Endothelial cell of umbilical vein (primary cell): ENCODE results near the gene BLOC1S3. TPM values are rescaled to one million over a fixed set of nuclear protein-coding genes. Genes with fewer than 3 reads are reported as not detected.

Source experiments
- BruUV-seq: library from RNA; stranded (reverse); fragments of 400-500 nt; replicated peaks from 2 replicates; lab custom pipeline; 2021; lab: Mats Ljungman, UMichigan
- CTCF ChIA-PET: fragments of 300-600, 350-600 bp; sonication (Branson Sonifier 250); formaldehyde crosslinking; loops from one replicate; lab custom pipeline; 2021; ENCODE audit warnings: antibody characterized with exemption, inconsistent platforms; lab: Charles Lee
- POLR2A ChIA-PET: fragments of 300-600, 350-600 bp; sonication (Branson Sonifier 250); formaldehyde crosslinking; loops from one replicate; lab custom pipeline; 2021; ENCODE audit warnings: antibody characterized with exemption, inconsistent platforms; lab: Charles Lee
- DNase-seq: peaks from one replicate; pipeline ENCODE4 v3.0.0-alpha.2; 2011; ENCODE audit warnings: low read depth, low spot score
- FAIRE-seq: peaks from 2 replicates; lab custom pipeline; 2011; peaks lifted over from hg19 to GRCh38; lab: Jason Lieb, UNC
- H2AFZ ChIP-seq: 2 replicates; pipeline ENCODE4 v1.6.0; 2012; ENCODE audit warnings: low read depth, low read length, control low read depth, inconsistent platforms
- H3K27ac ChIP-seq: 2 replicates; pipeline ENCODE4 v1.5.1; 2011; ENCODE audit warnings: low read depth, mild to moderate bottlenecking, control low read depth, low read length, moderate library complexity; ENCODE audit not compliant: insufficient read depth
- H3K27me3 ChIP-seq, 2 experiments: 2 replicates each; pipeline versions ENCODE4 v1.6.0 to v1.6.1; 2011; ENCODE audit warnings: low read length in 2 of 2, mixed read lengths in 1 of 2; ENCODE audit not compliant: control insufficient read depth in 2 of 2, insufficient read depth in 2 of 2
- H3K36me3 ChIP-seq, 2 experiments: 2 replicates in 1 of 2; 3 replicates in 1 of 2; pipeline ENCODE4 v1.5.1; 2011; ENCODE audit warnings: low read length in 2 of 2, mild to moderate bottlenecking in 1 of 2, moderate library complexity in 1 of 2; ENCODE audit not compliant: control insufficient read depth in 2 of 2, insufficient read depth in 2 of 2; ENCODE audit errors: extremely low read depth in 1 of 2
- H3K4me1 ChIP-seq: 3 replicates; pipeline ENCODE4 v1.5.1; 2011; ENCODE audit warnings: mild to moderate bottlenecking, low read length; ENCODE audit not compliant: control insufficient read depth, insufficient read depth; ENCODE audit errors: extremely low read depth
- H3K4me2 ChIP-seq: 2 replicates; pipeline ENCODE4 v1.6.1; 2011; ENCODE audit warnings: low read length, control low read depth, mixed read lengths; ENCODE audit not compliant: insufficient read depth
- H3K4me3 ChIP-seq, 3 experiments: fragments of 200-600 bp in 1 of 3; sonication (generic), shearing (Covaris generic) in 1 of 3; replicated peaks in 1 of 3; 2 replicates each; pipeline ENCODE4 v1.5.1; 2011 to 2016; ENCODE audit warnings: control low read depth in 3 of 3, low read length in 3 of 3, mild to moderate bottlenecking in 2 of 3, inconsistent platforms in 1 of 3, low read depth in 1 of 3, moderate library complexity in 1 of 3; ENCODE audit not compliant: insufficient read depth in 1 of 3
- H3K79me2 ChIP-seq: 2 replicates; pipeline ENCODE4 v1.6.0; 2012; ENCODE audit warnings: low read length, inconsistent platforms; ENCODE audit not compliant: control insufficient read depth, insufficient read depth
- H3K9ac ChIP-seq: replicated peaks from 2 replicates; pipeline ENCODE3; 2011; ENCODE audit warnings: low read length, control low read depth; ENCODE audit not compliant: insufficient read depth; ENCODE audit errors: extremely low read depth
- H3K9me1 ChIP-seq: replicated peaks from 3 replicates; pipeline ENCODE4 v1.6.0; 2011; ENCODE audit warnings: mild to moderate bottlenecking, low read length; ENCODE audit not compliant: control insufficient read depth, insufficient read depth; ENCODE audit errors: extremely low read depth
- H3K9me3 ChIP-seq: replicated peaks from 2 replicates; pipeline ENCODE4 v1.5.1; 2012; ENCODE audit warnings: low read length, inconsistent platforms; ENCODE audit not compliant: control insufficient read depth, insufficient read depth
- H4K20me1 ChIP-seq: replicated peaks from 2 replicates; pipeline ENCODE3; 2011; ENCODE audit warnings: mild to moderate bottlenecking, low read length; ENCODE audit not compliant: control insufficient read depth, insufficient read depth; ENCODE audit errors: extremely low read depth
- CTCF ChIP-seq, 2 donors: IDR thresholded peaks; 1 replicate in 1 of 2; 2 replicates in 1 of 2; pipeline ENCODE4 v1.5.1; 2011; ENCODE audit warnings: low read length in 2 of 2, mild to moderate bottlenecking in 2 of 2, moderate library complexity in 2 of 2, control low read depth in 1 of 2, inconsistent platforms in 1 of 2, low read depth in 1 of 2; ENCODE audit not compliant: insufficient read depth in 1 of 2; ENCODE audit errors: extremely low read depth in 1 of 2
- EZH2 ChIP-seq: IDR thresholded peaks from 2 replicates; pipeline ENCODE4 v1.6.1; 2012; ENCODE audit warnings: borderline replicate concordance, low read depth, mild to moderate bottlenecking, moderate library complexity, low read length, inconsistent platforms; ENCODE audit not compliant: severe bottlenecking
- FOS ChIP-seq: IDR thresholded peaks from 2 replicates; pipeline ENCODE4 v1.6.1; 2011; ENCODE audit warnings: mild to moderate bottlenecking, low read length, moderate library complexity, borderline replicate concordance; ENCODE audit not compliant: insufficient read depth
- GATA2 ChIP-seq: IDR thresholded peaks from 2 replicates; pipeline ENCODE4 v1.7.0; 2011; ENCODE audit warnings: low read depth, mild to moderate bottlenecking, moderate library complexity, mixed read lengths, low read length; ENCODE audit not compliant: insufficient read length, insufficient read depth
- JUN ChIP-seq: IDR thresholded peaks from 2 replicates; pipeline ENCODE4 v1.6.1; 2011; ENCODE audit warnings: borderline replicate concordance, low read depth; ENCODE audit not compliant: insufficient read length, insufficient read depth
- MYC ChIP-seq: IDR thresholded peaks from one replicate; pipeline ENCODE4 v1.6.1; 2011; ENCODE audit warnings: mild to moderate bottlenecking, low read depth, low read length
- POLR2A ChIP-seq: IDR thresholded peaks from 2 replicates; pipeline ENCODE4 v1.6.1; 2012; ENCODE audit warnings: low read depth, mild to moderate bottlenecking, control low read depth, low read length
- POLR2AphosphoS5 ChIP-seq: IDR thresholded peaks from 2 replicates; pipeline ENCODE4 v1.6.1; 2012; ENCODE audit warnings: low read depth, mild to moderate bottlenecking, control low read depth, low read length, moderate library complexity; ENCODE audit not compliant: insufficient read depth
- dilution Hi-C: fragments of 300-500 bp; cut with MboI; formaldehyde crosslinking; loops from one replicate; pipeline ENCODE4 v1.15.0; 2019; ENCODE audit warnings: low sequenced_read_pairs; ENCODE audit not compliant: extremely low pct_ligation_motif_present
- intact Hi-C: fragments of 100-400 bp; cut with micrococcal nuclease; formaldehyde crosslinking; loops from one replicate; pipeline ENCODE4 v1.10.0; 2022
- polyA plus RNA-seq, 4 experiments: library from polyadenylated mRNA; depleted of rRNA in 3 of 4; stranded (reverse) in 3 of 4; unstranded in 1 of 4; fragments of >200 nt; gene quantifications; 2 replicates each; pipeline versions ENCODE4 v1.2.1 to v1.2.3, GENCODE V29; 2011 to 2012; ENCODE audit warnings: missing spikeins in 1 of 4
- total RNA-seq: library from RNA; stranded (reverse); gene quantifications from 2 replicates; pipeline ENCODE4 v1.2.3, GENCODE V29; 2021
- TF ChIP-seq, protein P1 (sequence below): IDR thresholded peaks from 2 replicates; pipeline ENCODE4 v1.6.1; 2011; ENCODE audit not compliant: insufficient read depth, insufficient read length

Gene BLOC1S3
- total and polyA plus RNA-seq, 2 donors (not counting 3 experiments of a cell fraction or from before 2014, with no cell fraction given): 13.6 to 17.4 TPM

GRCh38 chr19:45170146-45171106 is 8.2 kb upstream of the BLOC1S3 start:
- H3K27ac ChIP-seq: peak overlapping the region; percentile 84
- CTCF ChIA-PET: interaction anchor here (0.8 to 2.1 kb wide), 3 partner anchors 8 to 111 kb away, joined by 3 to 7 read pairs (median 6); no protein-coding TSS in a partner anchor
- no peaks in the 10 kb centered on the region for H3K9me1 ChIP-seq

DNA sequence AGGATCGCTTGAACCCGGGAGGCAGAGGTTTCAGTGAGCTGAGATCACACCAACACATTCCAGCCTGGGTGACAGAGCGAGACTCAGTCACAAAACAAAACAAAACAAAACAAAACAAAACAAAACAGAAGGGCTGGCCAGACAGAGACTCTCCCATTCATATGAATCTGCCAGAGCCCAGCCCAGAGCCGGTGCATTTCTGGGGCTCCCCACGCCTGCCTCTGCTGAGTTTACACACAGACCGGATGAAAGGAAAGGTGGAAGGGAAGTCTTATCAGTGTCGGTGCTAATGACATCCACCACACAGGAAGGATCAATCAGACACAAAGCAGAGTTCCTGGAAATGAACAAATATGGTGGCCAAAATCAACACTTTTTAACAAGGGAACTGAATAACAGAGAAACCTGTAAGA is 7.4 kb upstream of the BLOC1S3 start:
- no TSS peak for BruUV-seq
- Histone ChIP-seq H3K4me2 (peak overlapping the region; percentile 87), H3K4me3 (peak overlapping the region in 1 of 3 experiments; percentile 11), H3K36me3 (no peaks in the 10 kb centered on the region), H3K9me1 (no peaks in the 10 kb centered on the region), H3K9ac (peak overlapping the region; percentile 41), H3K27ac (peak overlapping the region; percentile 84), H2AFZ (peak overlapping the region; percentile 22), H3K79me2 (no peaks in the 10 kb centered on the region), H4K20me1 (no peaks in the 10 kb centered on the region), H3K4me1 (peaks cover 21% of the 10 kb centered on the region), H3K9me3 (no peaks in the 10 kb centered on the region), H3K27me3 (no peaks in the 10 kb centered on the region)
- intact Hi-C loops: loop anchor here (1.0 kb wide), 1 partner anchor 9 kb away; no protein-coding TSS in a partner anchor
- DNase-seq (peak; percentile 72), FAIRE-seq (peak; percentile 98)
- CTCF ChIA-PET: interaction anchor here (0.8 to 2.1 kb wide), 3 partner anchors 9 to 110 kb away, joined by 3 to 7 read pairs (median 6); no protein-coding TSS in a partner anchor
- dilution Hi-C loops: no loop called here
- peak; percentile 82 for TF ChIP-seq POLR2AphosphoS5
- no peak for TF ChIP-seq CTCF (IDR thresholded peaks at IDR 0.05; ENCODE audit: extremely low read depth in 1 of 2, insufficient read depth in 1 of 2, low read depth in 1 of 2, low read length in 2 of 2)
- TF ChIP-seq GATA2: peak; percentile 88
- TF ChIP-seq EZH2: no peak
- TF ChIP-seq JUN: no peak
- no peak for TF ChIP-seq POLR2A
- TF ChIP-seq, protein P1, sequence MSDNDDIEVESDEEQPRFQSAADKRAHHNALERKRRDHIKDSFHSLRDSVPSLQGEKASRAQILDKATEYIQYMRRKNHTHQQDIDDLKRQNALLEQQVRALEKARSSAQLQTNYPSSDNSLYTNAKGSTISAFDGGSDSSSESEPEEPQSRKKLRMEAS: no peak
- TF ChIP-seq MYC: no peak
- peak; percentile 15 for TF ChIP-seq FOS
- POLR2A ChIA-PET: no interaction called here

More at GRCh38 chr19:45170146-45171106, 8.2 kb upstream of the BLOC1S3 start:
- Histone ChIP-seq H3K9ac (peak overlapping the region; percentile 41), H3K9me3 (no peaks in the 10 kb centered on the region), H3K4me3 (no peak overlapping the region), H4K20me1 (no peaks in the 10 kb centered on the region), H3K27me3 (no peaks in the 10 kb centered on the region), H3K36me3 (no peaks in the 10 kb centered on the region), H3K4me1 (peaks cover 21% of the 10 kb centered on the region), H3K4me2 (no peak overlapping the region), H3K79me2 (no peaks in the 10 kb centered on the region), H2AFZ (no peak overlapping the region)
- TSS peak; percentile 25 for BruUV-seq
- TF ChIP-seq JUN: no peak
- TF ChIP-seq, protein P1: no peak
- no peak for TF ChIP-seq EZH2
- DNase-seq (no peak), FAIRE-seq (no peak)
- dilution Hi-C loops: no loop called here
- POLR2A ChIA-PET: no interaction called here
- intact Hi-C loops: loop anchor here (1.0 kb wide), 1 partner anchor 8 kb away; no protein-coding TSS in a partner anchor
